Activated T-helper 1 cell treated with Interleukin-2 at 50 U/mL for 16 hours (primary cell): ENCODE results near the gene SLC22A1.
"Not testable (repeated sequence)": the region's sequence is repeated elsewhere in the genome, so short reads cannot be mapped to it uniquely, and the experiment has no call there.

Experiments used
- DNase-seq: peaks from one replicate; pipeline ENCODE4 v3.0.0-alpha.2; 2020; ENCODE audit warnings: low read depth

Gene SLC22A1

GRCh38 chr6:160137989-160138835 is 16.6 kb downstream of the SLC22A1 start:
- peak; percentile 31 for DNase-seq

- DNase-seq = no peak
Measured at GRCh38 chr6:160138839-160139419, 17.3 kb downstream of the SLC22A1 start.

GRCh38 chr6:160139420-160139851 is 17.8 kb downstream of the SLC22A1 start:
- no peak for DNase-seq

- DNase-seq = not testable (repeated sequence)
Measured at GRCh38 chr6:160140493-160140892, 18.9 kb downstream of the SLC22A1 start.

- DNase-seq = no peak
Measured at GRCh38 chr6:160141001-160141726, 19.5 kb downstream of the SLC22A1 start.

- DNase-seq = no peak
Measured at GRCh38 chr6:160142115-160142715, 20.6 kb downstream of the SLC22A1 start.

- no peak for DNase-seq
Measured at GRCh38 chr6:160146454-160147145, 25.0 kb downstream of the SLC22A1 start.

- no peak for DNase-seq
Measured at GRCh38 chr6:160147146-160147536, 25.5 kb downstream of the SLC22A1 start.

- no peak for DNase-seq
Measured at GRCh38 chr6:160154471-160154870, 32.9 kb downstream of the SLC22A1 start.

GRCh38 chr6:160156842-160157241 is 35.2 kb downstream of the SLC22A1 start:
- DNase-seq = no peak

GRCh38 chr6:160160450-160160849 is 38.8 kb downstream of the SLC22A1 start:
- no peak for DNase-seq

GRCh38 chr6:160160929-160161646 is 39.5 kb downstream of the SLC22A1 start:
- DNase-seq = no peak

GRCh38 chr6:160161647-160161986 is 40.0 kb downstream of the SLC22A1 start:
- no peak for DNase-seq

- DNase-seq = no peak
Measured at GRCh38 chr6:160162030-160162566, 40.5 kb downstream of the SLC22A1 start.

GRCh38 chr6:160163425-160163824 is 41.8 kb downstream of the SLC22A1 start:
- no peak for DNase-seq

GRCh38 chr6:160163912-160164311 is 42.3 kb downstream of the SLC22A1 start:
- DNase-seq = no peak

- not testable (repeated sequence) for DNase-seq
Measured at GRCh38 chr6:160165928-160166327, 44.3 kb downstream of the SLC22A1 start.

GRCh38 chr6:160167604-160168399 is 46.2 kb downstream of the SLC22A1 start:
- no peak for DNase-seq

GRCh38 chr6:160170018-160170680 is 48.5 kb downstream of the SLC22A1 start:
- no peak for DNase-seq

GRCh38 chr6:160172704-160173103 is 51.1 kb downstream of the SLC22A1 start:
- DNase-seq = no peak
